Effector CD4-positive, alpha-beta T cell (primary cell): Measurements from ENCODE around the gene SRF.

Experiments
- DNase-seq: peaks from one replicate; pipeline ENCODE4 v3.0.0-alpha.2; 2020

SRF gene

DNA sequence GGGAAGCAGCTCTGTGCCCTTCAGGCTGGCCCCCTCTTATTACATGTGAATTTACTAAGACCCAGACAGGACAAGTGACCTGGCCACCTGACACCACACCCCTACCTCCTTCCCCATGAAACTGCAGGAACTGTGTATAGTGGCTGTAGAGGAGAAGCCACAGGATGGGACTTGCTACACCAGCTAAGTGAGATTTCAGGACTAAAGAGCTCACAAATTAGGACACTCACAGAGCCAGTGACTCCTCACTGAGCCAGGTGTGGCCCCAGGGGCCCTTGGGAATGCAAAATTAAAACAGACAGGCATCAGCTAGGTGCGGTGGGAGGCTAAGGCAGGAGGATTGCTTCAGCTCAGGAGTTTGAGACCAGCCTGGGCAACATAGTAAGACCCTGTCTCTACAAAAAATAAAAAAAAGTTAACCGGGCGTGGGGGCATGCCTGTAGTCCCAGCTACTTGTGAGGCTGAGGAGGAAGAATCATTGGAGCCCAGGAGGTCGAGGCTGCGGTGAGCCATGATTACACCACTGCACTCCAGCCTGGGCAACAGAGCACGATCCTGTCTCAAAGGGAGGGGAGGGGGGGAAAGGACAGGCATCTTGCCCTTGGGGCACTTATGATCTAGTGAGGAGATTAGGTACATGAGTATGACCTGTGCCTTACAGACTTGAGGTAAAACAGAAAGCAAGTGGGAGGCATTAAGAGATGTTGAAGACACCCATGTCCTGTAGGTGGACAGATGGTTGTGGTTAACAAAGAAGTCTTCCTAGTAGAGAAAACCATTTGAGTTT, 23.2 kb upstream of the SRF start:
- no peak for DNase-seq

DNA sequence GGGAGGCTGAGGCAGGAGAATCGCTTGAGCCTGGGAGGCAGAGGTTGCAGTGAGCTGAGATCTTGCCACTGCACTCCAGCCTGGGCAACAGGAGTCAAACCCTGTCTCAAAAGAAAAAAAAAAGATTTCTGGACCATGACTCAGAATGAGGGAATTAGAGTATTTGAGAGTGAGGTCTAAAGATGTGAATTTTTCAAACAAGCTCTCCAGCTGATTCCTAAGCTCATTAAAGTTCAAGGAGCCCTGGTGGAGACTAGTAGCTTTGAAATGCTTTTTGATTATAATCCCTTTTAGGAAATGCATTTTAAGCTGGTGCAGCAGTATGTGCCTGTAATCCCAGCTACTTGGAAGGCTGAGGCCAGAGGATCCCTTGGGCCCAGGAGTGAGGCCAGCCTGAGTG, 21.8 kb upstream of the SRF start:
- no peak for DNase-seq

DNA sequence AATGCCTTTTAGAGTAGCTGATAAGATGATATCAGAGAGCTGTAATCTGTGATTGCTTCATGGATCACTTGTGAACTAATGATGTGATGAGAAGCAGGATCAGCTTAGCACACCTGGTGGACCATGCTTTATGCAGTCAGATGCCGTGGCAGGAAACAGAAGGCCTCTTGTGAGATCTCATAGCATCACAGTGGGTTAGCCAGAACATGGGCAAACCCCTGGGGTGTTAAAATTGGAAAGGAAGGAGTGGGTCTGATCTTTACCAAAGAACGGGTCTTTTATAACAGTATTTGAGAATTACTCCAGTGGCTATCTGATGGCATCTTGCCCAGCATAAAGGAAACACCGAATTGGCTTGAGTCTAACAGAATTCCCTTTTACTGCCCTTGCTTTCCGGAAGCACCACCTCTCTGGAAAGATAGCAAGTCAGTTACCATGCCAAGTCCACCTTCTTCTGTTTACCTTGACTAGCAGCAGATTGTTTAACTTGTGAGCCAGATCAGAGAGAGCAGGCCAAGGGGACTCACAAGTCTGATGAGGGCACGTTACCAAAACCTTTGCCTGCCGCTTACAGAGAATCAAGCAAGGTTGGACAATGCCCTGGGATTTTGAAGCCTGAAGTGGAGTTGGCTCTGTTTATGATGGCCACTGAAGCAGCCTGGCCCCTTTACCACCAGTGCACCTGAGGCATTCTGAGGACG, 20.9 kb upstream of the SRF start:
- DNase-seq, result no peak

DNA sequence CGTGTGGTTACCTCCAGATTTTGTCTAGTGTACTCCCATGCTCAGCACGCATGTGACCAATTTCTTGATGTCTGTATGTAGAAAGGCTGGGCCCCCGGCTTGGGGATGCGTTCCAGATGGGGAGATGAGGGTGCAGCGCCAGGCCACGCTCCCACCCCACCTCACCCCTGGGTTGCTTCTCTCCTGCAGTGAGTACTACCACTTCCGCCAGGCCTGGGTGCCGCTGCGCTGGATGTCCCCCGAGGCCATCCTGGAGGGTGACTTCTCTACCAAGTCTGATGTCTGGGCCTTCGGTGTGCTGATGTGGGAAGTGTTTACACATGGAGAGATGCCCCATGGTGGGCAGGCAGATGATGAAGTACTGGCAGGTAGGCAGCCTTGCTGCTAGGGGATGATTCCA, 11.5 kb upstream of the SRF start:
- DNase-seq, result no peak

DNA sequence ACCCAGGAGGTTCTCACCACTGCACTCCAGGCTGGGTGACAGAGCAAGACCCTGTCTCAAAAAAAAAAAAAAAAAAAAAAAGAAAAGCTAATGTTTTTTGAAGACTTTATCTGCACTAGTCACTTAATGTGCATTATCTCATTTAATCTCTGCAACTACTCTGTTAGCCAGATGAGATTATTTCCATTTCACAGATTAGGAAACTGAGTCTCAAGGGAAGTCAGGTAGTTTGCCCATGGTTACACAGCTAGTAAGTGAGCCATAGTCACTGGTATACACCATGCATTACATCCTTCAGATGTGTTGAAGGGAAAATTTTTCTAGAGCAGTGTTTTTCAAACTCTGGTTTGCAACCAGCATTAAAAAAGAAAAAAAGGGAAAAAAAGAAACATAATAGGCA, 7.2 kb upstream of the SRF start:
- no peak for DNase-seq

DNA sequence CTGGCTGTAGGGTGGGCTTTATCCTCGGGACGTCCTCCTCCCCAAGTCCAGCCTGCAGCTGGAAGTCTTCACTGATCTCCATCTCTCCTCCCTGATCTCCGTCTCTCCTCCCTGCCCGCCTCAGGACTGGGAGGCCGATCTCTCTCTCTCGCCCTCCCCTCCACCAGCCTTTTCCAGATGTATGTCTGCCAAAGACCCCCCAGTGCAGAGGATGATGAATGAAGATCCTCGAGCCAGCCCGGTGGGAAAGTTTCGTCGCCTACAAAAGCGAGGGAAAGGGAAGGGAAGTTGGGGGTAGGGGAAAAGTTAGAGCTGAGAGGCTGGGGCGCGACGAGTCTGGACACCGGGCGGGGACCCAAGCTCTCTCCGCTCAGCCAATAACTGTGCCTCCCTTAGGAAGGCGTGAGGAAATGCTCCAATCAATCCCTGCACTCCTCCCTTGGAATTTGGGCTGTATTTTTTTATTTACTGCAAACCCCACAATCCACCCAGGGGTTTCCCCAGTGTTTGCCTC, 595 bp upstream of the SRF start:
- no peak for DNase-seq

DNA sequence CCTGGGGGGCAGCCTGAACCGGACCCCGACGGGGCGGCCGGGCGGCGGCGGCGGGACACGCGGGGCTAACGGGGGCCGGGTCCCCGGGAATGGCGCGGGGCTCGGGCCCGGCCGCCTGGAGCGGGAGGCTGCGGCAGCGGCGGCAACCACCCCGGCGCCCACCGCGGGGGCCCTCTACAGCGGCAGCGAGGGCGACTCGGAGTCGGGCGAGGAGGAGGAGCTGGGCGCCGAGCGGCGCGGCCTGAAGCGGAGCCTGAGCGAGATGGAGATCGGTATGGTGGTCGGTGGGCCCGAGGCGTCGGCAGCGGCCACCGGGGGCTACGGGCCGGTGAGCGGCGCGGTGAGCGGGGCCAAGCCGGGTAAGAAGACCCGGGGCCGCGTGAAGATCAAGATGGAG, 636 bp downstream of the SRF start:
- DNase-seq, result peak; percentile 20

DNA sequence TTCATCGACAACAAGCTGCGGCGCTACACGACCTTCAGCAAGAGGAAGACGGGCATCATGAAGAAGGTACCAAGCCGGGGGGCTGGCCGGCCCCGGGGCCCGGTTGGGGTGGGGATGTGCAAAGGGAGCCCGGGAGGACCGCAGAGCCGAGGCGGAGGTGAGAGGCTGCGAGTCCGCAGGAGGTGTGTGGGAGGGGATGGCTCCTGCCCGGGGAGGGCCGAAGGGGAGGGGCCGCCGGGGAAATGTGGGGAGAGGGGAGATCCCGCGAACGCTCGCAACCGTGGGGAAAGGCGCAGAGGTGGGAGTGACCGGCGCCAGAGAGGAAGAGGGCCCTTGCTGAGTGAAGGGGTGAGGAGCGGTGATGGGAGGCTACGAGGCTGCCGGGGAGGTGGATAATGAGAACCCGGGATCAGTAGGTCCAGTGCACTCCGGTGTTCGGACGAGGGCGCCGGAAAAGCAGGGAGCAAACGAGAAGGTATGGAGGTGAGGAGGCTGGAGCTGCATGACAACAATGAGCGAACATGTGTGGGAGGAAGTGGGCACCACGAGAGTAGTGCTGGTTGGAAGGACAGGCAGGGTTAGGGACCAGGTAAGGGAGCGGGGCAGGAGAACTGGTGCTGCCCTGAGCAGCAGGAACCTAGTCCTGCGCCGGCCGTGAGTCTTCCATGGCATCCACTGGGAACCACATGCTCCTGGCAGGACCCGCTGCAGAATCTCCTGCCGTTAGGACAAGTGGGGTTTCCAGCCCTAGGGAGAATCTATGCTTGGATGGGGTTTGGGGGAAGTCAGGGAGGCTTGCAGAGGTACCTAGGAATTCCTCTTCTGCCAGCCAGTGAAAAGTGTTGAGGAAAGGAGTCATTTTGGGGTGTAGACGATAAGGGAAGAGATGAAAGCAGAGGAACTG, 1.3 kb downstream of the SRF start:
- peak; percentile 45 for DNase-seq

DNA sequence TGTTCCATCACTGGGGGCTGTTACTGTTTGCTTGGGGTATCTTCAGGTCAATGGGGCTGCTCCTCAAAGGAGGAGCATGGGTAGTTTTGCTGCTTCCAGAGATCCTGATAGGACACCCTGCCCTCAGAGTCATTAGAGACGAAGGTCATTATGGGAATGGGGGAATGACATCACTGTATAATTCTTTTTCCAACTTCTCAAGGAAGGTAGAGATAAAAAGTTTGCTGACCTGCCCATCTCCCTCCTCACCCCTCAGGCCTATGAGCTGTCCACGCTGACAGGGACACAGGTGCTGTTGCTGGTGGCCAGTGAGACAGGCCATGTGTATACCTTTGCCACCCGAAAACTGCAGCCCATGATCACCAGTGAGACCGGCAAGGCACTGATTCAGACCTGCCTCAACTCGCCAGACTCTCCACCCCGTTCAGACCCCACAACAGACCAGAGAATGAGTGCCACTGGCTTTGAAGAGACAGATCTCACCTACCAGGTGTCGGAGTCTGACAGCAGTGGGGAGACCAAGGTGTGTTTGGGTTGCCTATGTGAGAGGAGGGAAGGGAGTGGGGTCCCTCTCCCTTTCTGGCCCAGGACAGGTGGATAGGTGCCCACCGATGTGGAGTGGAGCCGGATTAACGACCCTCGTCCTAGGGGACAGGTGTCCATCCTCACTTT, 2.7 kb downstream of the SRF start:
- no peak for DNase-seq

DNA sequence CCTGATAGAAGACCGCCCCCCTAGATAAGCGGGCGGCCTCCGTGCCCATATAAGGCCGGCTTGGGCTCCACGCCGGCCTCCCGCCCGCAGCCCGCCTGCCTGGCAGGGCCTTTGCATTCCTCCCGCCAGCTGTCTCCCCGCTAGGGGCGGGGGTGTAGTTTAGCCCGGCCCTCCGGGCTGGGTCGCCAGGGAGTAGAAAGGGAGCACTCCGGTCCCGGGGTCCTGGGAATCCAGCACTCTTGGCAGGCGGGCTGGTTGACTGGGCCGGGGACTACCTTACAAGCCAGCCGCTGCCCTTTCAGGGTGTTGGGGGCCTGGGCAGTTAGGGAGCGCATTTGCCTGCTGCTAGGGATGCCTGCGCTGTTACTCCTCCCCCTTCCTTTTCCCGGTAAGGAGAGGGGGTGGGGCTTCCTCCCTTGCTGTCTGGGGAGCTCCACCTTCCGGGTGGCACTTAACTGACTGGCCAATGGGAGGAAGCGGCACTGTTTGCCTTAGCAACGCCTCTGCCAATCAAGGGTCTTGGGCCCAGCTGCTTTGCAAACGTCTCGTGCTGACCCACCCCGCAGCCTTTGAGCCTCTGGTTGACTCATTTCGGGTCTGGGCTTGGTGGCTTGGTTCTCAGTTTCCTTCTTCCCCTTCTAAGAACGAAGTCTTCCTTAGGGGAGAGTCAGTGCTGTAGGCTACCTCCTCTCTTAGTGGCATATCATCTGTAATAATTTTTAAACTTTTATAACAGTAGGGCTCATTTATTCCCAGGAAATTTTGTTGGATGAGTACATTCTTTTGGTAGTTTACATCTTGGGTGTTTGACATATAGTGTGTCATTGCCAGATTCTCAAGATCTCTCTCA, 3.4 kb downstream of the SRF start:
- peak; percentile 91 for DNase-seq

DNA sequence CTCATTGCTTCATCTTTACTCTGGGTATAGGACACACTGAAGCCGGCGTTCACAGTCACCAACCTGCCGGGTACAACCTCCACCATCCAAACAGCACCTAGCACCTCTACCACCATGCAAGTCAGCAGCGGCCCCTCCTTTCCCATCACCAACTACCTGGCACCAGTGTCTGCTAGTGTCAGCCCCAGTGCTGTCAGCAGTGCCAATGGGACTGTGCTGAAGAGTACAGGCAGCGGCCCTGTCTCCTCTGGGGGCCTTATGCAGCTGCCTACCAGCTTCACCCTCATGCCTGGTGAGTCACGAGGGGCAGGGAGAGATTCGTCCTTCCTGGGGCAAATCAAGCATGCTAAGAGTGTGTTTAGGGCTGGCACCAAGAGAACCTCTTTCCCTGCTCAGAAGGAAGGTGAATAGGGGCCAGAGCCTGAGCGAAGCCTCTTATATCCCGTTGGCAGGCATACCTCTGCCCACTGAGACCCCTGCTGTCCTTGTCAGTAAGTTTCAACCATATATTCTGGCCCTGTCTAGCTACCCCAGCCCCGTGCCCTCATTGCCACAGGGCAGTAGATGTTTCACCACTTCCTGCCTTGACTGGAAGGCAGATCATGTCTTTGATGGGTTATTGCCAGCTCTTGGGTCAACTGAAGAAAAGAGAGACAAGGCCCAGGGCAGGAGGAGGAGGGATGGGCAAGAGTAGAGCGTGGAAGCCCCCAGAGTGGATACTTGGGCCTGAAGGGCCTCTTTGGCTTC, 4.8 kb downstream of the SRF start:
- no peak for DNase-seq

DNA sequence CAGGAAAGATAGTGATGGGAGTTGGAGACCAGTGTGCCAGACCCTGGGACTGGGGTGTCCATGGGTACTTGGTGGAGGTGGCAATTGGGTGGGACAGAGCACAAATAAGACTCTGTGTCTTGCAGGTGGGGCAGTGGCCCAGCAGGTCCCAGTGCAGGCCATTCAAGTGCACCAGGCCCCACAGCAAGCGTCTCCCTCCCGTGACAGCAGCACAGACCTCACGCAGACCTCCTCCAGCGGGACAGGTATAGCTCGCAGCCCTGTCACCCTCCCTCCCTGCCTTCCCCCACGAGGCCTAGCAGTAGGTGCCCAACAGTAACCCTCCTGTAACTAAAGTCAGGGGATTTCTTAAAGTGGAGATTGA, 5.3 kb downstream of the SRF start:
- DNase-seq, result no peak

DNA sequence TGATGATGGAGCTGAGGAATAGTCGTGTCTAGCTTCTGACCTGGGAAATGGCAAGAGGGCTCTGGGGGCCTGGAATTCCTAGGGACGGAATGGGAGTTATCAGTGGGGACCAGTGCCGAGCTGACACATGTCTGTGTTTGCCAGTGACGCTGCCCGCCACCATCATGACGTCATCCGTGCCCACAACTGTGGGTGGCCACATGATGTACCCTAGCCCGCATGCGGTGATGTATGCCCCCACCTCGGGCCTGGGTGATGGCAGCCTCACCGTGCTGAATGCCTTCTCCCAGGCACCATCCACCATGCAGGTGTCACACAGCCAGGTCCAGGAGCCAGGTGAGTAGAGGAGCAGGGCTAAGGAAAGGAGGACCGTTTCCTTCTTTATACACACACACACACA, 7.1 kb downstream of the SRF start:
- DNase-seq, result no peak

DNA sequence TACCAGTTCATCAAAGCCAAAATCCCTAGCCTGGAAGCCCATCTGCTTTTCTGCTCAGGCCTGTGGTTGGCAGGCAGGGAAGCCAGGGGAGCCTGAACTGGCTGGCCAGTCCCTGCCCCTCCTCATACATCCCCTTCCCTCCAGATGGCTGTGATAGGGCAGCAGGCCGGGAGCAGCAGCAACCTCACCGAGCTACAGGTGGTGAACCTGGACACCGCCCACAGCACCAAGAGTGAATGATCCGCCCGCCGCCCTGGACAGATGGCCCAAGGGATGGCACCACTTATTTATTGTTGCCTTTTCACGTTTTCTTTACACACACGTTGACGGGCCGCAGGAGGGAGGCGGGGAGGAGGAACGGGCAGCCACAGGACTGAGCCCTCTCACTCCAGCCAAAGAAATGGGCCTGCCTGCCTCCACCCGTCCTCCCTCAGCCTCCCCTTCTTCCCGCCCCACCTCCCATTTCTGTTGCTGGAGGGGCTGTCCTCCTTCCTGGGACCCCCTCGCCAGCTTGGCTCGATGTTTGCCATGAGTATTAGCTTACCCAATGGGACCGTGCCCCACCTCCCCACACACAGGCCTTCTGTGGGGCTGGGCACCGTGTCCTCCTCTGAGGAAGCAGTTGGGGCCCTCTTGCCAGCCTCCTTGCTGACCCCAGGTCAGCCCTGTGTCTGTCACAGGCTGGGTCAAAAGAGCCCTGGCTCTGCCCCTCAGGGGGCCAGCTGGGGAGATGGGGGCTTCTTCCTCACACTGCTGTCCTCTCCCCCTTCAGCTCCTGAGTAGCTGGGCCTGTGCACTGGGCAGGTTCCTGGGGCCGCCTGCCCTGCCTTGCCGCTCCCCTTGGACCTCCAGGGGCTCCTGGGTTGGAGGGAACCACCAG, 8.1 kb downstream of the SRF start:
- no peak for DNase-seq

DNA sequence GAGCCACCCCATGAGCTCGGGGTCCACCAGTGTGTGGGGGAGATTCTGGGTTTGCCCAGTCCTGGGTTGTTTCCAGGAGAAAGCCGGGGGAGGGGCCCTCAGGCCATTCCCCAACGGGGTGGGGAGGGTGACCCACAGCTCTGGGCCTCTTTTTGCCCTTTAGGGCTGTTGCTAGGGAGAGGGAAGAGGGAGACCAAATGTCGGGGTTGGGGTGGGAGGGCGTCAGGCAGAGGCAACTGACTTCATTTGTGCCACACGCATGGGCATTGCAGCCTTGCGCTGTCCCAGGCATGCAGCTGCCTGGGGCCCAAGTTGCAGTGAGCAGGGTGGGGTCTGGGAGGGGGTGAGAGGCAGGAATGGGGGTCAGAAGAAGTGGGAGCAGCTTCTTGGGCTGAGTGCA, 9.0 kb downstream of the SRF start:
- no peak for DNase-seq

DNA sequence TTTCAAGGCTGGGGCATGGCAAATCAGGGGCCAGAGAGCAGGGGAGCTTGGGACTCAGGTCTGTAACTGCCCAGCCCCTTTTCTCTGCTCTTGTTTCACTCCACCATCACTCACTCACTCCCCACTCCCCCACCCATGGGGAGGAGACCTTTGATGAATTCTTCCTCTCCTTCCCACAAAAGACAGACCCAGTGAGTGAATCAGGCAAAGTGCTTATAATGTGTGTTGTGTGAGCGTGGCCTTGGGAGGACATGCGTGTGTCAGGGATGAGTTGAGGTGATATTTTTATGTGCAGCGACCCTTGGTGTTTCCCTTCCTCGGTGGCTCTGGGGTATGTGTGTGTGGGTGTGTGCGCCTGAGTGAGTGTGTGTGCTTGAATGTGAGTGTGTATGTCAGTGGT, 9.9 kb downstream of the SRF start:
- no peak for DNase-seq

DNA sequence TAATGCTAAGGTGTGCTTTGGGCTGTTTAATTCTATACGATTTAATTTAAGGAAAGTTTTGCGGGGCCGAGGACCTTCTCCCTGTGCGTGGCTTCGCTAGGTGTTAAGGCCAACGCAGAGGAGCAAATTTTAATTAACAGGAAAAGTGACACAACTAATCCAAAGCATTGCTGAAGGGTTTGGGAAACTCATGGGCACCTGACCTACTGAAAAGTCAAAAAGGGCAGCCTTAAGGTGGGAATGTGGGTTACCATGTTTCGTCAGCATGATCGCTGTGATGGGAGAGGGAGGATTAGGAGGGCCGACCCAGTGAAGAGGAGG, 10.5 kb downstream of the SRF start:
- no peak for DNase-seq

DNA sequence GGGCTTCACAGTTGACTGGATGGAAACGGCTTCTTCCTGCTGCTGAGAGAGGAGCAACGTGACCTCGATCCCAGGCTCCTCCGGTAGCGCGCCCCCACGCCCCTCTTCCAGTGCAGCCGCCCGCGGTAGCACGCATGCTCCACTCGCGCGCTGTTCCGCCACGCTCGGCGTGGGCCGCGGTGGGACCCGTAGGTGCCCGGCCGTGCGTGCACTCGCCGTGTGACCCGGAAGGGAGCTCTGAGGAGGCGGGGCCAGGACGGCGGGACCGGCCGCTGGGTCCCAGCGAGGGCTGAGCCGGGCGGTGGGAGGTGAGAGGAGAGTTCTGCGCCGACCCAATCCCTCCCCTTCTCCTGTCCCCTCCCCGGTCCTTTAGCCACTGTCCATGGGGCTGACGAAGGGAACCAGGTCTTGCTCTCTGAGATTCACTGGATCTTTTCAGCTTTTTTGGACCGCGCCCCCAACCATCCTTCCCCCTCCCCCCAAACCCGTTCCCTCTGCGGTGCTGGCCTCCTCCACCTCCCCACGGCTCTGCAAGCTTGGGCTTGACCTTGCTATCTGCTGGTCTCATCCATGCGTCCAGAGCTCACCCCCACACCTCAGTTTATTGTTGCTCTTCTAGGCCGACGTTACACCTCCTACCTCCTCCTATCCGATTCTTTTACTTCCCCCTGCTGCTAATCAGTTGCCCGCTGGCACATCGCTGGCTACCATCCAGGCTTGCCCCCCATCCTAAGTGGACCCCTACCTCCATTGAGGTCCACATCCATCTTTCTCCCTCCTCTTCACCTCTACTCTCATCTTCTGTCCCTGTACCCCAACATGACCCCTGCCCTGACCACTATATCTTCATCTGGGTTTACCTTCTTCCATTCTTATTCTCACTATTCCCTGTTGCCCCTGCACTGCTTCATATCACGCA, 11.1 kb downstream of the SRF start, which contains the start of gene CUL9:
CUL9 (plus strand) TSS at position 255 of the 919 bp plus-strand sequence. CDS start 2,115 bp downstream, outside the sequence.
- peak; percentile 73 for DNase-seq

DNA sequence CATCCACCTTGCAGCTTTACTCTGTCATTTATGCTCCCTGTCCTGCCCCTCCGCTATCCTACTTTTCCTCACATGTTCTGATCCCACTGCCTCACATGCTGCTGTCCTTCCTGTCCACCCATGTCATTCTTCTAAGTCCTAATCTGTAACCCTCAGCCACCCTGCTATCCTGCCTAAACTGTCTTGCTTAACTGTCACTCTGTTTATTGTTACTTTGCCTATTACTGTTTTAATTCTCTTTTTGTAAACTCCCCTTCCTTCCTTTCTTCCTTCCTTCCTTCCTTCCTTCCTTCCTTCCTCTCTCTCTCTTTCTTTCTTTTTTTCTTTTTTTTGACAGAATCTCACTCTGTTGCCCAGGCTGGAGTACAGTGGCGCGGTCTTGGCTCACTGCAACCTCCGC, 12.4 kb downstream of the SRF start:
- DNase-seq, result no peak
